Measurements from ENCODE around the gene RUVBL1. TPM values are rescaled to one million over a fixed set of nuclear protein-coding genes. Genes with fewer than 3 reads are reported as not detected.
A peak's percentile ranks its signal among the peaks of the same experiment; 100 is the strongest.

RUVBL1 gene
- total RNA-seq, 2 donors from 2014 or later = 7.5 to 22.1 TPM

- Histone ChIP-seq H3K27me3 (no peaks in the 10 kb centered on the region), H3K27ac (no peak overlapping the region), H3K4me1 (peaks cover 31% of the 10 kb centered on the region), H3K4me3 (no peak overlapping the region), H3K36me3 (replicated peaks in 1 of 2; ENCODE audit: insufficient read depth in 1 of 2, low read depth in 2 of 2) (peaks cover 37 to 71% of the 10 kb centered on the region in 2 donors), H3K9me3 (no peaks in the 10 kb centered on the region)
- 72 to 78% methylated on average over 6 of the region's 6 CpGs for WGBS, 2 donors
- no peak for ATAC-seq
- no peak for DNase-seq
- intact Hi-C loops (cut with DNase I) = no loop called here
- TF ChIP-seq, protein P1, sequence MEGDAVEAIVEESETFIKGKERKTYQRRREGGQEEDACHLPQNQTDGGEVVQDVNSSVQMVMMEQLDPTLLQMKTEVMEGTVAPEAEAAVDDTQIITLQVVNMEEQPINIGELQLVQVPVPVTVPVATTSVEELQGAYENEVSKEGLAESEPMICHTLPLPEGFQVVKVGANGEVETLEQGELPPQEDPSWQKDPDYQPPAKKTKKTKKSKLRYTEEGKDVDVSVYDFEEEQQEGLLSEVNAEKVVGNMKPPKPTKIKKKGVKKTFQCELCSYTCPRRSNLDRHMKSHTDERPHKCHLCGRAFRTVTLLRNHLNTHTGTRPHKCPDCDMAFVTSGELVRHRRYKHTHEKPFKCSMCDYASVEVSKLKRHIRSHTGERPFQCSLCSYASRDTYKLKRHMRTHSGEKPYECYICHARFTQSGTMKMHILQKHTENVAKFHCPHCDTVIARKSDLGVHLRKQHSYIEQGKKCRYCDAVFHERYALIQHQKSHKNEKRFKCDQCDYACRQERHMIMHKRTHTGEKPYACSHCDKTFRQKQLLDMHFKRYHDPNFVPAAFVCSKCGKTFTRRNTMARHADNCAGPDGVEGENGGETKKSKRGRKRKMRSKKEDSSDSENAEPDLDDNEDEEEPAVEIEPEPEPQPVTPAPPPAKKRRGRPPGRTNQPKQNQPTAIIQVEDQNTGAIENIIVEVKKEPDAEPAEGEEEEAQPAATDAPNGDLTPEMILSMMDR (IDR thresholded peaks at IDR 0.05) = no peak
- TF ChIP-seq POLR2A (IDR thresholded peaks at IDR 0.05) = no peak
Measured at GRCh38 chr3:128064962-128065361, 58.6 kb downstream of the RUVBL1 start.

DNA sequence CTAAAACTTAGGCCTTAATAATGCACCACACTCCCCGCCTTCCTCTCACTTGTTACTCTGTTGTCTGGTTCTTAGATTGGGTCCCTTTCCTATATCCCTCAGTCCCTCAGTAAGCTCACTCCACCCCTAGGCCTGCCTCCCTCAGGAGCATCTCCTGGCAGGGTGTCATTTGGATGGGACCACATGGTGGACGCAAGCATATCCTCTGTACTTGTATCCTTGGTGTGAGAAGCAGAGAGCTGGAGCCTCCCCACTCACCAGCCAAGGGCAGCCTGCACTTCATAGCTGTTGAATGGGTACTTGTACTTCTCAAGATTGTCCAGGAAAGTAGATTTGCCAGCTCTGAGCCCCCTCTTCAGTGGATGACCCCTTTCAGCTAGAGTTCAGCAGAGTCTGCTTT lies 59.7 kb downstream of the RUVBL1 start:
- Histone ChIP-seq H3K4me3 (no peak overlapping the region), H3K27me3 (no peaks in the 10 kb centered on the region), H3K36me3 (replicated peaks in 1 of 2; ENCODE audit: insufficient read depth in 1 of 2, low read depth in 2 of 2) (peaks cover 36 to 68% of the 10 kb centered on the region in 2 donors), H3K27ac (no peak overlapping the region), H3K9me3 (no peaks in the 10 kb centered on the region), H3K4me1 (peaks cover 27% of the 10 kb centered on the region)
- WGBS, 2 donors = 91 to 93% methylated on average over 2 of the region's 2 CpGs
- ATAC-seq (no peak), DNase-seq (no peak)
- no peak for TF ChIP-seq POLR2A (IDR thresholded peaks at IDR 0.05)
- TF ChIP-seq, protein P1 (IDR thresholded peaks at IDR 0.05) = no peak
- intact Hi-C loops (cut with DNase I) = no loop called here

DNA sequence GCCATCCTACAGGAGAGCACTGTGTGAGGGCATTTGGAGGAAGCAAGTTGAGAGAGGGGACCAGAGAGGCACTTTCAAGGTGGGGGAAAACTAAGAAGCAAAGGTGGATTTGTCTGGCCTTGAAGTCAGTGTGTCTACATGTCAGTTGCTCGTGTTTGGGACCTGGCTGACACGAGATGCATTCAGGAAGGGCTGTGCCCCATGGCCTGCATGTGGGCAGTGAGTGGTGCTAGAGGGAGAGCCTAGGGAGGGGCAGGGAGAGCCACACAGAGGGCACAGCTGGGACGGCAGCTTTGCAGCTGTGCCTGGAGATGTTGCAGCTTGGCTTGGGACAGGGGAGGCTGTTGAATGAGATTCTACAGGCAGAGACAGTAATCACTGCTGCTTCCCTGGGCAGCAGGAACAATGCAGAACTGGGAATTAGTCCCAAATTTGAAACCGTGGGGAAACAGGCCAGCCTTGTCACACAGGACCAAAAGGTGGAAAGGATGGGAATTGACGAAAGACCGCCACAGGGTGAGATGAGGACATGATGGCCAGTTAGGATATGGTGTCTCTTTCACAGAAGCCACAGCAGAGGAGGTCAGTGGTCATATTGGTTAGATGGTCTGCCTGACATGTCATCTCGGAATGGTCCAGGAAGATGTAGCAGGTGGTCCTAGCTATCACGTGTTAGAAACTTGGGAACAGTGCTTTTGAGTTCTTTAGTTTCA lies 61.4 kb downstream of the RUVBL1 start:
- peaks cover 33 to 61% of the 10 kb centered on the region in 2 donors for H3K36me3 ChIP-seq (replicated peaks in 1 of 2; ENCODE audit: insufficient read depth in 1 of 2, low read depth in 2 of 2)
- 51 to 60% methylated on average over 8 of the region's 8 CpGs for WGBS, 2 donors
- TF ChIP-seq POLR2A (IDR thresholded peaks at IDR 0.05) = no peak
- TF ChIP-seq, protein P1 (IDR thresholded peaks at IDR 0.05) = no peak
- H3K27ac ChIP-seq = peak overlapping the region in 1 of 4 donors; percentile 16
- ATAC-seq (no peak), DNase-seq (no peak)
- H3K9me3 ChIP-seq = no peaks in the 10 kb centered on the region
- H3K4me3 ChIP-seq = no peak overlapping the region
- intact Hi-C loops (cut with DNase I) = no loop called here
- H3K4me1 ChIP-seq = peaks cover 26% of the 10 kb centered on the region
- no peaks in the 10 kb centered on the region for H3K27me3 ChIP-seq

GRCh38 chr3:128060473-128061381 lies 62.9 kb downstream of the RUVBL1 start:
- TF ChIP-seq POLR2A (IDR thresholded peaks at IDR 0.05) = no peak
- TF ChIP-seq, protein P1 (IDR thresholded peaks at IDR 0.05) = no peak
- DNase-seq (no peak), ATAC-seq (no peak)
- H3K4me3 ChIP-seq = no peak overlapping the region
- peaks cover 36% of the 10 kb centered on the region for H3K4me1 ChIP-seq
- H3K9me3 ChIP-seq = no peaks in the 10 kb centered on the region
- no peak overlapping the region for H3K27ac ChIP-seq
- WGBS, 2 donors = 50 to 56% methylated on average over 11 of the region's 11 CpGs
- H3K27me3 ChIP-seq = no peaks in the 10 kb centered on the region
- peaks cover 28 to 57% of the 10 kb centered on the region in 2 donors for H3K36me3 ChIP-seq (replicated peaks in 1 of 2; ENCODE audit: insufficient read depth in 1 of 2, low read depth in 2 of 2)
- intact Hi-C loops (cut with DNase I) = no loop called here
